HepG2 (cell line): Measurements from ENCODE around the gene KRTAP10-8. TPM values are rescaled to one million over a fixed set of nuclear protein-coding genes. Genes with fewer than 3 reads are reported as not detected.

Experiments used
- ERF ChIP-seq: IDR thresholded peaks from 2 replicates; pipeline ENCODE4 v1.6.1; 2018; ENCODE audit warnings: missing biosample characterization, missing genetic modification reagents
- NFIC ChIP-seq: IDR thresholded peaks from 2 replicates; pipeline ENCODE4 v1.6.1; 2012; ENCODE audit warnings: mild to moderate bottlenecking, low read length, inconsistent platforms
- PHF8 ChIP-seq: sonication (generic); formaldehyde crosslinking; IDR thresholded peaks from 2 replicates; pipeline ENCODE4 v1.5.0; 2020; ENCODE audit warnings: missing genetic modification reagents
- polyA plus RNA-seq, 8 experiments: library from polyadenylated mRNA; depleted of rRNA in 3 of 8; stranded (reverse) in 7 of 8; unstranded in 1 of 8; fragments of >200 nt; fragmentation: Illumina TruSeq in 4 of 8; extraction: Trizol in 4 of 8; gene quantifications; 2 replicates each; pipeline versions ENCODE4 v1.2.1 to v1.2.3, GENCODE V29; 2011 to 2016; ENCODE audit warnings: low read depth in 4 of 8, missing spikeins in 1 of 8, mixed read lengths in 1 of 8; ENCODE audit not compliant: insufficient read depth in 1 of 8
- total RNA-seq, 5 experiments: library from RNA; depleted of rRNA; stranded (reverse); fragments of >200 nt; fragmentation: Illumina TruSeq; extraction: Trizol; gene quantifications; 2 replicates each; pipeline ENCODE4 v1.2.3, GENCODE V29; 2016; ENCODE audit warnings: low read depth in 1 of 5
- TF ChIP-seq, protein P1 (sequence below): sonication (generic); formaldehyde crosslinking; IDR thresholded peaks from 2 replicates; pipeline ENCODE4 v1.5.0; 2020; ENCODE audit warnings: mild to moderate bottlenecking, missing genetic modification reagents, borderline replicate concordance
- TF ChIP-seq, protein P2 (sequence below): sonication (generic); formaldehyde crosslinking; IDR thresholded peaks from 2 replicates; pipeline ENCODE4 v1.4.0; 2020; ENCODE audit warnings: mild to moderate bottlenecking, missing genetic modification reagents

The KRTAP10-8 gene
- total and polyA plus RNA-seq, 2 of the 13 experiments (the other 11 are each of a cell fraction or from before 2014, with no cell fraction given) = not detected

DNA sequence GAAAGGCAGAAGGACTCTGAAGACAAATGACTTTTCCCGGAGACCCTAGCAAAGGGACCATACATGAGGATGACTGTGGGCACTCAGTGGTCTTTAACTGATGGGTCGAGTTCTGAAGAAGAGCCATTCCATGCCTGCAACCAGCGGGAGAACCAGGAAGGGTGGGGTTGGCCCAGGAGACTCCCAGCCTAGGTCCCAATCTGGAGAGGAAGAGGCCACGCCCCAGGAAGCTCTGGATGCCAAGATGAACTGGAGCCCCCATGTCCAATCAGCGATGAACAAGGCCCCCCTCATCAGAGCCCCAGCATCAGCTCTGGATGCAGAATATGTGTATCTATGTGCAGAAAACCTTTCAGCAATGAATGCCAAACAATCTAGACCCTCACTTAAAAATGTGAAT lies 28.9 kb downstream of the KRTAP10-8 start (continued):
- TF ChIP-seq, protein P1, sequence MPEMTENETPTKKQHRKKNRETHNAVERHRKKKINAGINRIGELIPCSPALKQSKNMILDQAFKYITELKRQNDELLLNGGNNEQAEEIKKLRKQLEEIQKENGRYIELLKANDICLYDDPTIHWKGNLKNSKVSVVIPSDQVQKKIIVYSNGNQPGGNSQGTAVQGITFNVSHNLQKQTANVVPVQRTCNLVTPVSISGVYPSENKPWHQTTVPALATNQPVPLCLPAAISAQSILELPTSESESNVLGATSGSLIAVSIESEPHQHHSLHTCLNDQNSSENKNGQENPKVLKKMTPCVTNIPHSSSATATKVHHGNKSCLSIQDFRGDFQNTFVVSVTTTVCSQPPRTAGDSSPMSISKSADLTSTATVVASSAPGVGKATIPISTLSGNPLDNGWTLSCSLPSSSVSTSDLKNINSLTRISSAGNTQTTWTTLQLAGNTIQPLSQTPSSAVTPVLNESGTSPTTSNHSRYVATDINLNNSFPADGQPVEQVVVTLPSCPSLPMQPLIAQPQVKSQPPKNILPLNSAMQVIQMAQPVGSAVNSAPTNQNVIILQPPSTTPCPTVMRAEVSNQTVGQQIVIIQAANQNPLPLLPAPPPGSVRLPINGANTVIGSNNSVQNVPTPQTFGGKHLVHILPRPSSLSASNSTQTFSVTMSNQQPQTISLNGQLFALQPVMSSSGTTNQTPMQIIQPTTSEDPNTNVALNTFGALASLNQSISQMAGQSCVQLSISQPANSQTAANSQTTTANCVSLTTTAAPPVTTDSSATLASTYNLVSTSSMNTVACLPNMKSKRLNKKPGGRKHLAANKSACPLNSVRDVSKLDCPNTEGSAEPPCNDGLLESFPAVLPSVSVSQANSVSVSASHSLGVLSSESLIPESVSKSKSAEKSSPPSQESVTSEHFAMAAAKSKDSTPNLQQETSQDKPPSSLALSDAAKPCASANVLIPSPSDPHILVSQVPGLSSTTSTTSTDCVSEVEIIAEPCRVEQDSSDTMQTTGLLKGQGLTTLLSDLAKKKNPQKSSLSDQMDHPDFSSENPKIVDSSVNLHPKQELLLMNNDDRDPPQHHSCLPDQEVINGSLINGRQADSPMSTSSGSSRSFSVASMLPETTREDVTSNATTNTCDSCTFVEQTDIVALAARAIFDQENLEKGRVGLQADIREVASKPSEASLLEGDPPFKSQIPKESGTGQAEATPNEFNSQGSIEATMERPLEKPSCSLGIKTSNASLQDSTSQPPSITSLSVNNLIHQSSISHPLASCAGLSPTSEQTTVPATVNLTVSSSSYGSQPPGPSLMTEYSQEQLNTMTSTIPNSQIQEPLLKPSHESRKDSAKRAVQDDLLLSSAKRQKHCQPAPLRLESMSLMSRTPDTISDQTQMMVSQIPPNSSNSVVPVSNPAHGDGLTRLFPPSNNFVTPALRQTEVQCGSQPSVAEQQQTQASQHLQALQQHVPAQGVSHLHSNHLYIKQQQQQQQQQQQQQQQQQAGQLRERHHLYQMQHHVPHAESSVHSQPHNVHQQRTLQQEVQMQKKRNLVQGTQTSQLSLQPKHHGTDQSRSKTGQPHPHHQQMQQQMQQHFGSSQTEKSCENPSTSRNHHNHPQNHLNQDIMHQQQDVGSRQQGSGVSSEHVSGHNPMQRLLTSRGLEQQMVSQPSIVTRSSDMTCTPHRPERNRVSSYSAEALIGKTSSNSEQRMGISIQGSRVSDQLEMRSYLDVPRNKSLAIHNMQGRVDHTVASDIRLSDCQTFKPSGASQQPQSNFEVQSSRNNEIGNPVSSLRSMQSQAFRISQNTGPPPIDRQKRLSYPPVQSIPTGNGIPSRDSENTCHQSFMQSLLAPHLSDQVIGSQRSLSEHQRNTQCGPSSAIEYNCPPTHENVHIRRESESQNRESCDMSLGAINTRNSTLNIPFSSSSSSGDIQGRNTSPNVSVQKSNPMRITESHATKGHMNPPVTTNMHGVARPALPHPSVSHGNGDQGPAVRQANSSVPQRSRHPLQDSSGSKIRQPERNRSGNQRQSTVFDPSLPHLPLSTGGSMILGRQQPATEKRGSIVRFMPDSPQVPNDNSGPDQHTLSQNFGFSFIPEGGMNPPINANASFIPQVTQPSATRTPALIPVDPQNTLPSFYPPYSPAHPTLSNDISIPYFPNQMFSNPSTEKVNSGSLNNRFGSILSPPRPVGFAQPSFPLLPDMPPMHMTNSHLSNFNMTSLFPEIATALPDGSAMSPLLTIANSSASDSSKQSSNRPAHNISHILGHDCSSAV (CRISPR knock-in tag) = no peak
- TF ChIP-seq PHF8 = no peak
- TF ChIP-seq, protein P2, sequence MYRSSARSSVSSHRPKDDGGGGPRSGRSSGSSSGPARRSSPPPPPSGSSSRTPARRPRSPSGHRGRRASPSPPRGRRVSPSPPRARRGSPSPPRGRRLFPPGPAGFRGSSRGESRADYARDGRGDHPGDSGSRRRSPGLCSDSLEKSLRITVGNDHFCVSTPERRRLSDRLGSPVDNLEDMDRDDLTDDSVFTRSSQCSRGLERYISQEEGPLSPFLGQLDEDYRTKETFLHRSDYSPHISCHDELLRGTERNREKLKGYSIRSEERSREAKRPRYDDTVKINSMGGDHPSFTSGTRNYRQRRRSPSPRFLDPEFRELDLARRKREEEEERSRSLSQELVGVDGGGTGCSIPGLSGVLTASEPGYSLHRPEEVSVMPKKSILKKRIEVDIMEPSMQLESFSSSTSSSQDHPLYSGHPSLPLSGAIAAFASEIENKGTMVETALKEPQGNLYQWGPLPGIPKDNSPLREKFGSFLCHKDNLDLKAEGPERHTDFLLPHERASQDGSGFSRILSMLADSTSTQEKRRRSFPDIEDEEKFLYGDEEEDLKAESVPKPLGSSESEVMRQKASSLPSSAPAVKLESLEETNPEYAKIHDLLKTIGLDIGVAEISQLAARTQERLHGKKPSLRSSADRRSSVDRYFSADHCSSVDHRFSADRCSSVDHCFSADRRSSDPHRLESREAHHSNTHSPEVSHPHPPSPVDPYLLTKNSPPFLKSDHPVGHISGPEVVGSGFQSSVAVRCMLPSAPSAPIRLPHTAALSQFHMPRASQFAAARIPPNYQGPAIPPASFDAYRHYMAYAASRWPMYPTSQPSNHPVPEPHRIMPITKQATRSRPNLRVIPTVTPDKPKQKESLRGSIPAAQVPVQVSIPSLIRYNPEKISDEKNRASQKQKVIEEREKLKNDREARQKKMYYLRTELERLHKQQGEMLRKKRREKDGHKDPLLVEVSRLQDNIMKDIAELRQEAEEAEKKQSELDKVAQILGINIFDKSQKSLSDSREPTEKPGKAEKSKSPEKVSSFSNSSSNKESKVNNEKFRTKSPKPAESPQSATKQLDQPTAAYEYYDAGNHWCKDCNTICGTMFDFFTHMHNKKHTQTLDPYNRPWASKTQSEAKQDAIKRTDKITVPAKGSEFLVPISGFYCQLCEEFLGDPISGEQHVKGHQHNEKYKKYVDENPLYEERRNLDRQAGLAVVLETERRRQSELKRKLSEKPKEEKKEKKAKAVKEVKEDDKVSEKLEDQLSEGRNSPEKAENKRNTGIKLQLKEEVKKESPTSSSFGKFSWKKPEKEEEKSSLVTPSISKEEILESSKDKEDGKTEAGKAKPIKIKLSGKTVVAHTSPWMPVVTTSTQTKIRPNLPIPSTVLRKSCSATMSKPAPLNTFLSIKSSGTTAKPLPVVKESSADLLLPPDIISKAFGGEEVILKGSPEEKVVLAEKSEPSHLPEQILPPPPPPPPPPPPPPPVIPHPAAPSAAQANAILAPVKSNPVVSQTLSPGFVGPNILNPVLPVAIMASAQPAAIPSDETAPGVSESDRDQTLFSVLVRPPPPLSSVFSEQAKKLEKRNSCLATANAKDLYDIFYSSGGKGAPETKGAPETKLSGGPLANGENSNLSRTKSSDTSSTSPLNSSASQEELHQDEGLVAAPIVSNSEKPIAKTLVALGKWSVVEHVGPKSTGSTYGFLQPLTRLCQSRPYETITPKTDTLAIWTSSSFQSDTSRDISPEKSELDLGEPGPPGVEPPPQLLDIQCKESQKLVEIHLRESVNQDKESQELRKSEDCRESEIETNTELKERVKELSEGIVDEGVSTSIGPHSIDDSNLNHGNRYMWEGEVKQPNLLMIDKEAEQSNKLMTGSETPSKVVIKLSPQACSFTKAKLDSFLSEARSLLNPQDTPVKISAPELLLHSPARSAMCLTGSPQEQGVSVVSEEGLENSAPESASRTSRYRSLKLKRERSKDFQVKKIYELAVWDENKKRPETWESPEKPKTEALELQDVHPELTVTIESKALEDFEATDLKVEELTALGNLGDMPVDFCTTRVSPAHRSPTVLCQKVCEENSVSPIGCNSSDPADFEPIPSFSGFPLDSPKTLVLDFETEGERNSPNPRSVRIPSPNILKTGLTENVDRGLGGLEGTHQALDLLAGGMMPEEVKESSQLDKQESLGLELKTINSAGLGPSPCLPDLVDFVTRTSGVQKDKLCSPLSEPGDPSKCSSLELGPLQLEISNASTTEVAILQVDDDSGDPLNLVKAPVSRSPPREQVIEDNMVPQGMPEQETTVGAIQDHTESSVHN (CRISPR knock-in tag) = no peak
- TF ChIP-seq ERF (CRISPR knock-in tag) = no peak
- TF ChIP-seq NFIC = no peak
